K562 (cell line): ENCODE data around the gene PAX8. TPM values are rescaled to one million over a fixed set of nuclear protein-coding genes. Genes with fewer than 3 reads are reported as not detected.

Source experiments
- BRD4 ChIP-seq: fragments of 200-600 bp; sonication (generic); IDR thresholded peaks from 2 replicates; pipeline ENCODE4 v1.6.1; 2017; ENCODE audit warnings: inconsistent platforms
- CBX8 ChIP-seq: fragments of 200-600 bp; sonication (generic); IDR thresholded peaks from 2 replicates; pipeline ENCODE4 v1.6.1; 2012; ENCODE audit warnings: borderline replicate concordance, mixed run types, low read depth, mild to moderate bottlenecking, moderate library complexity, mixed read lengths, low read length, control low read depth, inconsistent platforms; ENCODE audit not compliant: poor library complexity, severe bottlenecking; ENCODE audit errors: extremely low read depth
- CXXC5 ChIP-seq: fragments of 250-450 bp; sonication (Bioruptor Pico); IDR thresholded peaks from 2 replicates; pipeline ENCODE4 v1.8.0; 2022; ENCODE audit warnings: inconsistent platforms, mild to moderate bottlenecking, moderate library complexity
- ETS2 ChIP-seq: IDR thresholded peaks from 2 replicates; pipeline ENCODE4 v1.6.1; 2016; ENCODE audit warnings: borderline replicate concordance, missing genetic modification characterization, mild to moderate bottlenecking, moderate library complexity, missing compliant biosample characterization; ENCODE audit not compliant: poor library complexity, severe bottlenecking
- FOXA3 ChIP-seq, 2 experiments: fragments of 450-650 bp in 1 of 2; sonication (generic) in 1 of 2; formaldehyde crosslinking; IDR thresholded peaks in 1 of 2; conservative IDR thresholded peaks in 1 of 2; 2 replicates each; pipeline versions ENCODE4 v1.4.0 to v1.8.0; 2020 to 2022; ENCODE audit warnings: mild to moderate bottlenecking in 2 of 2, missing genetic modification reagents in 1 of 2
- NR4A1 ChIP-seq, 2 experiments: fragments of 250-450 bp in 1 of 2; fragments of 450-650 bp in 1 of 2; sonication (Bioruptor Pico) in 1 of 2; IDR thresholded peaks; 2 replicates each; pipeline versions ENCODE4 v1.4.0 to v1.6.1; 2016 to 2020; ENCODE audit warnings: mild to moderate bottlenecking in 2 of 2, missing compliant biosample characterization in 1 of 2, missing genetic modification characterization in 1 of 2, moderate library complexity in 1 of 2
- ZBTB43 ChIP-seq: sonication (generic); formaldehyde crosslinking; IDR thresholded peaks from 2 replicates; pipeline ENCODE4 v1.8.0; 2023; ENCODE audit warnings: mild to moderate bottlenecking, missing genetic modification reagents
- ZFP1 ChIP-seq: fragments of 450-650 bp; formaldehyde crosslinking; IDR thresholded peaks from 2 replicates; pipeline ENCODE4 v1.4.0; 2020; ENCODE audit warnings: mild to moderate bottlenecking, mixed read lengths
- ZFP36 ChIP-seq: fragments of 150-350 bp; IDR thresholded peaks from 2 replicates; pipeline ENCODE4 v1.6.1; 2018; ENCODE audit warnings: low read length, low read depth; ENCODE audit not compliant: partially characterized antibody
- ZNF324 ChIP-seq: fragments of 250-450 bp; sonication (Bioruptor Pico); IDR thresholded peaks from 2 replicates; pipeline ENCODE4 v1.4.0; 2020; ENCODE audit warnings: mild to moderate bottlenecking
- ZNF561 ChIP-seq: fragments of 450-650 bp; formaldehyde crosslinking; conservative IDR thresholded peaks from 2 replicates; pipeline ENCODE4 v1.4.0; 2020; ENCODE audit warnings: mild to moderate bottlenecking, moderate library complexity
- polyA plus RNA-seq, 8 experiments: library from polyadenylated mRNA; depleted of rRNA in 4 of 8; stranded (reverse) in 5 of 8; unstranded in 3 of 8; fragments of >200 nt; fragmentation: Nextera tagmentation in 2 of 8; fragmentation: Illumina TruSeq in 1 of 8; extraction: Ambion mirVana in 2 of 8; extraction: Trizol in 1 of 8; gene quantifications; 2 replicates each; pipeline versions ENCODE4 v1.2.1 to v1.2.3, GENCODE V29; 2011 to 2014; ENCODE audit warnings: inconsistent platforms in 1 of 8, missing spikeins in 1 of 8
- total RNA-seq, 7 experiments: library from RNA; depleted of rRNA in 6 of 7; stranded (reverse); fragments of >200 nt in 6 of 7; fragmentation: Illumina TruSeq in 2 of 7; extraction: Trizol in 2 of 7; gene quantifications; 2 replicates each; pipeline versions ENCODE4 v1.2.1 to v1.2.3, GENCODE V29; 2011 to 2021; ENCODE audit warnings: low replicate concordance in 1 of 7
- TF ChIP-seq, protein P1 (sequence below): fragments of 200-600 bp; sonication (generic); IDR thresholded peaks from one replicate; pipeline ENCODE4 v1.6.1; 2012; ENCODE audit warnings: mild to moderate bottlenecking, low read depth, low read length, inconsistent platforms
- TF ChIP-seq, protein P2 (sequence below): fragments of 450-650 bp; formaldehyde crosslinking; conservative IDR thresholded peaks from 2 replicates; pipeline ENCODE4 v1.4.0; 2022; ENCODE audit warnings: mild to moderate bottlenecking, missing genetic modification characterization

The PAX8 gene
- total and polyA plus RNA-seq, 9 of the 15 experiments (the other 6 are each of a cell fraction or from before 2014, with no cell fraction given): 0.13 to 2.1 (median 0.51) TPM

GRCh38 chr2:113223813-113224212 is 54.9 kb downstream of the PAX8 start (continued):
- TF ChIP-seq, protein P1, sequence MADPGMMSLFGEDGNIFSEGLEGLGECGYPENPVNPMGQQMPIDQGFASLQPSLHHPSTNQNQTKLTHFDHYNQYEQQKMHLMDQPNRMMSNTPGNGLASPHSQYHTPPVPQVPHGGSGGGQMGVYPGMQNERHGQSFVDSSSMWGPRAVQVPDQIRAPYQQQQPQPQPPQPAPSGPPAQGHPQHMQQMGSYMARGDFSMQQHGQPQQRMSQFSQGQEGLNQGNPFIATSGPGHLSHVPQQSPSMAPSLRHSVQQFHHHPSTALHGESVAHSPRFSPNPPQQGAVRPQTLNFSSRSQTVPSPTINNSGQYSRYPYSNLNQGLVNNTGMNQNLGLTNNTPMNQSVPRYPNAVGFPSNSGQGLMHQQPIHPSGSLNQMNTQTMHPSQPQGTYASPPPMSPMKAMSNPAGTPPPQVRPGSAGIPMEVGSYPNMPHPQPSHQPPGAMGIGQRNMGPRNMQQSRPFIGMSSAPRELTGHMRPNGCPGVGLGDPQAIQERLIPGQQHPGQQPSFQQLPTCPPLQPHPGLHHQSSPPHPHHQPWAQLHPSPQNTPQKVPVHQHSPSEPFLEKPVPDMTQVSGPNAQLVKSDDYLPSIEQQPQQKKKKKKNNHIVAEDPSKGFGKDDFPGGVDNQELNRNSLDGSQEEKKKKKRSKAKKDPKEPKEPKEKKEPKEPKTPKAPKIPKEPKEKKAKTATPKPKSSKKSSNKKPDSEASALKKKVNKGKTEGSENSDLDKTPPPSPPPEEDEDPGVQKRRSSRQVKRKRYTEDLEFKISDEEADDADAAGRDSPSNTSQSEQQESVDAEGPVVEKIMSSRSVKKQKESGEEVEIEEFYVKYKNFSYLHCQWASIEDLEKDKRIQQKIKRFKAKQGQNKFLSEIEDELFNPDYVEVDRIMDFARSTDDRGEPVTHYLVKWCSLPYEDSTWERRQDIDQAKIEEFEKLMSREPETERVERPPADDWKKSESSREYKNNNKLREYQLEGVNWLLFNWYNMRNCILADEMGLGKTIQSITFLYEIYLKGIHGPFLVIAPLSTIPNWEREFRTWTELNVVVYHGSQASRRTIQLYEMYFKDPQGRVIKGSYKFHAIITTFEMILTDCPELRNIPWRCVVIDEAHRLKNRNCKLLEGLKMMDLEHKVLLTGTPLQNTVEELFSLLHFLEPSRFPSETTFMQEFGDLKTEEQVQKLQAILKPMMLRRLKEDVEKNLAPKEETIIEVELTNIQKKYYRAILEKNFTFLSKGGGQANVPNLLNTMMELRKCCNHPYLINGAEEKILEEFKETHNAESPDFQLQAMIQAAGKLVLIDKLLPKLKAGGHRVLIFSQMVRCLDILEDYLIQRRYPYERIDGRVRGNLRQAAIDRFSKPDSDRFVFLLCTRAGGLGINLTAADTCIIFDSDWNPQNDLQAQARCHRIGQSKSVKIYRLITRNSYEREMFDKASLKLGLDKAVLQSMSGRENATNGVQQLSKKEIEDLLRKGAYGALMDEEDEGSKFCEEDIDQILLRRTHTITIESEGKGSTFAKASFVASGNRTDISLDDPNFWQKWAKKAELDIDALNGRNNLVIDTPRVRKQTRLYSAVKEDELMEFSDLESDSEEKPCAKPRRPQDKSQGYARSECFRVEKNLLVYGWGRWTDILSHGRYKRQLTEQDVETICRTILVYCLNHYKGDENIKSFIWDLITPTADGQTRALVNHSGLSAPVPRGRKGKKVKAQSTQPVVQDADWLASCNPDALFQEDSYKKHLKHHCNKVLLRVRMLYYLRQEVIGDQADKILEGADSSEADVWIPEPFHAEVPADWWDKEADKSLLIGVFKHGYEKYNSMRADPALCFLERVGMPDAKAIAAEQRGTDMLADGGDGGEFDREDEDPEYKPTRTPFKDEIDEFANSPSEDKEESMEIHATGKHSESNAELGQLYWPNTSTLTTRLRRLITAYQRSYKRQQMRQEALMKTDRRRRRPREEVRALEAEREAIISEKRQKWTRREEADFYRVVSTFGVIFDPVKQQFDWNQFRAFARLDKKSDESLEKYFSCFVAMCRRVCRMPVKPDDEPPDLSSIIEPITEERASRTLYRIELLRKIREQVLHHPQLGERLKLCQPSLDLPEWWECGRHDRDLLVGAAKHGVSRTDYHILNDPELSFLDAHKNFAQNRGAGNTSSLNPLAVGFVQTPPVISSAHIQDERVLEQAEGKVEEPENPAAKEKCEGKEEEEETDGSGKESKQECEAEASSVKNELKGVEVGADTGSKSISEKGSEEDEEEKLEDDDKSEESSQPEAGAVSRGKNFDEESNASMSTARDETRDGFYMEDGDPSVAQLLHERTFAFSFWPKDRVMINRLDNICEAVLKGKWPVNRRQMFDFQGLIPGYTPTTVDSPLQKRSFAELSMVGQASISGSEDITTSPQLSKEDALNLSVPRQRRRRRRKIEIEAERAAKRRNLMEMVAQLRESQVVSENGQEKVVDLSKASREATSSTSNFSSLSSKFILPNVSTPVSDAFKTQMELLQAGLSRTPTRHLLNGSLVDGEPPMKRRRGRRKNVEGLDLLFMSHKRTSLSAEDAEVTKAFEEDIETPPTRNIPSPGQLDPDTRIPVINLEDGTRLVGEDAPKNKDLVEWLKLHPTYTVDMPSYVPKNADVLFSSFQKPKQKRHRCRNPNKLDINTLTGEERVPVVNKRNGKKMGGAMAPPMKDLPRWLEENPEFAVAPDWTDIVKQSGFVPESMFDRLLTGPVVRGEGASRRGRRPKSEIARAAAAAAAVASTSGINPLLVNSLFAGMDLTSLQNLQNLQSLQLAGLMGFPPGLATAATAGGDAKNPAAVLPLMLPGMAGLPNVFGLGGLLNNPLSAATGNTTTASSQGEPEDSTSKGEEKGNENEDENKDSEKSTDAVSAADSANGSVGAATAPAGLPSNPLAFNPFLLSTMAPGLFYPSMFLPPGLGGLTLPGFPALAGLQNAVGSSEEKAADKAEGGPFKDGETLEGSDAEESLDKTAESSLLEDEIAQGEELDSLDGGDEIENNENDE: no peak
- TF ChIP-seq ZFP36: no peak
- TF ChIP-seq ZBTB43 (CRISPR knock-in tag): no peak
- TF ChIP-seq NR4A1 (CRISPR knock-in tag; IDR thresholded peaks at IDR 0.05): no peak
- no peak for TF ChIP-seq NR4A1 (tag; IDR thresholded peaks at IDR 0.05)
- TF ChIP-seq ZFP1 (CRISPR knock-in tag): no peak
- no peak for TF ChIP-seq CXXC5 (CRISPR knock-in tag)
- TF ChIP-seq ZNF324 (CRISPR knock-in tag): no peak
- TF ChIP-seq FOXA3 (CRISPR knock-in tag; conservative IDR thresholded peaks at IDR 0.05 in 1 of 2, IDR thresholded peaks at IDR 0.05 in 1 of 2): no peak
- TF ChIP-seq ZNF561 (CRISPR knock-in tag): no peak
- TF ChIP-seq CBX8: no peak
- TF ChIP-seq, protein P2, sequence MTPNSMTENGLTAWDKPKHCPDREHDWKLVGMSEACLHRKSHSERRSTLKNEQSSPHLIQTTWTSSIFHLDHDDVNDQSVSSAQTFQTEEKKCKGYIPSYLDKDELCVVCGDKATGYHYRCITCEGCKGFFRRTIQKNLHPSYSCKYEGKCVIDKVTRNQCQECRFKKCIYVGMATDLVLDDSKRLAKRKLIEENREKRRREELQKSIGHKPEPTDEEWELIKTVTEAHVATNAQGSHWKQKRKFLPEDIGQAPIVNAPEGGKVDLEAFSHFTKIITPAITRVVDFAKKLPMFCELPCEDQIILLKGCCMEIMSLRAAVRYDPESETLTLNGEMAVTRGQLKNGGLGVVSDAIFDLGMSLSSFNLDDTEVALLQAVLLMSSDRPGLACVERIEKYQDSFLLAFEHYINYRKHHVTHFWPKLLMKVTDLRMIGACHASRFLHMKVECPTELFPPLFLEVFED (CRISPR knock-in tag): no peak
- no peak for TF ChIP-seq BRD4
- no peak for TF ChIP-seq ETS2
